HepG2 (cell line): ENCODE measurements around the gene CHST11. TPM values are rescaled to one million over a fixed set of nuclear protein-coding genes. Genes with fewer than 3 reads are reported as not detected.

ENCODE experiments used
- ATAC-seq: fragments of 200-7000 bp; cut with Tn5 transposase; 3 replicates; pipeline ENCODE4 v1.9.1; 2020; ENCODE audit warnings: mild to moderate bottlenecking, moderate library complexity
- BruUV-seq: library from RNA; stranded (reverse); fragments of 400-500 nt; replicated peaks from 2 replicates; lab custom pipeline; 2021; lab: Mats Ljungman, UMichigan
- CTCF ChIA-PET: fragments of 300-600 bp; formaldehyde crosslinking; extraction: SDS; loops from one replicate; lab custom pipeline; 2021; ENCODE audit warnings: low total read pairs, inconsistent platforms, low intra/inter-chr PET ratio; lab: Yijun Ruan, JAX
- POLR2A ChIA-PET: fragments of 350-600 bp; sonication (Branson Sonifier 250); formaldehyde crosslinking; loops from one replicate; lab custom pipeline; 2020; ENCODE audit warnings: antibody characterized with exemption, inconsistent platforms; lab: Yijun Ruan, JAX
- DNase-seq: peaks from one replicate; pipeline ENCODE4 v3.0.0-alpha.2; 2015; ENCODE audit warnings: low spot score
- FAIRE-seq: peaks from 3 replicates; lab custom pipeline; 2011; peaks lifted over from hg19 to GRCh38; lab: Jason Lieb, UNC
- H2AFZ ChIP-seq: one replicate; pipeline ENCODE4 v1.6.1; 2011; ENCODE audit warnings: low read length, inconsistent platforms
- H3K27ac ChIP-seq: fragments of 300-600 bp; 3 replicates; pipeline ENCODE4 v1.8.0; 2011; ENCODE audit warnings: mixed run types, mild to moderate bottlenecking, mixed read lengths, low read length, inconsistent platforms; ENCODE audit not compliant: insufficient read depth; ENCODE audit errors: extremely low read length
- H3K27me3 ChIP-seq, 2 experiments: fragments of 200-600 bp in 1 of 2; 2 replicates in 1 of 2; 3 replicates in 1 of 2; pipeline versions ENCODE4 v1.6.0 to v1.8.0; 2011; ENCODE audit warnings: low read length in 2 of 2, mild to moderate bottlenecking in 2 of 2, moderate library complexity in 2 of 2, inconsistent platforms in 1 of 2; ENCODE audit not compliant: insufficient read depth in 2 of 2, control insufficient read depth in 1 of 2
- H3K36me3 ChIP-seq, 2 experiments: fragments of 200-600 bp in 1 of 2; replicated peaks in 1 of 2; 2 replicates in 1 of 2; 3 replicates in 1 of 2; pipeline versions ENCODE4 v1.5.1 to v1.8.0; 2011; ENCODE audit warnings: low read length in 2 of 2, inconsistent platforms in 1 of 2; ENCODE audit not compliant: insufficient read depth in 2 of 2, control insufficient read depth in 1 of 2
- H3K4me1 ChIP-seq: 2 replicates; pipeline ENCODE4 v1.5.1; 2012; ENCODE audit warnings: low read length, inconsistent platforms; ENCODE audit not compliant: insufficient read depth
- H3K4me2 ChIP-seq: 2 replicates; pipeline ENCODE4 v1.6.0; 2011; ENCODE audit warnings: low read depth, low read length, inconsistent platforms
- H3K4me3 ChIP-seq, 3 experiments: fragments of 200-600 bp in 1 of 3; sonication (generic), shearing (Covaris generic) in 1 of 3; replicated peaks in 1 of 3; 2 replicates each; pipeline ENCODE4 v1.5.1; 2011 to 2016; ENCODE audit warnings: low read length in 3 of 3, inconsistent platforms in 2 of 3, low read depth in 2 of 3, mild to moderate bottlenecking in 2 of 3, control low read depth in 1 of 3, mixed read lengths in 1 of 3; ENCODE audit not compliant: insufficient read depth in 1 of 3
- H3K79me2 ChIP-seq: one replicate; pipeline ENCODE4 v1.6.1; 2011; ENCODE audit warnings: low read length, inconsistent platforms; ENCODE audit not compliant: insufficient read depth
- H3K9ac ChIP-seq: 2 replicates; pipeline ENCODE4 v1.6.0; 2011; ENCODE audit warnings: mild to moderate bottlenecking, low read depth, low read length, inconsistent platforms; ENCODE audit not compliant: insufficient read depth
- H3K9me3 ChIP-seq: 2 replicates; pipeline ENCODE4 v1.5.1; 2012; ENCODE audit warnings: mild to moderate bottlenecking, low read length
- H4K20me1 ChIP-seq: 2 replicates; pipeline ENCODE4 v1.6.0; 2011; ENCODE audit warnings: inconsistent platforms, mild to moderate bottlenecking, low read length, moderate library complexity; ENCODE audit not compliant: insufficient read depth
- BHLHE40 ChIP-seq: IDR thresholded peaks from 2 replicates; pipeline ENCODE4 v1.6.1; 2011; ENCODE audit warnings: low read length, improper control_type of control experiment
- DNMT3B ChIP-seq: conservative IDR thresholded peaks from 2 replicates; pipeline ENCODE4 v1.6.1; 2016; ENCODE audit warnings: missing biosample characterization, control low read depth
- KMT2A ChIP-seq: sonication (generic); formaldehyde crosslinking; IDR thresholded peaks from 2 replicates; pipeline ENCODE4 v1.4.0; 2020; ENCODE audit warnings: missing genetic modification reagents
- REST ChIP-seq, 2 experiments: IDR thresholded peaks; 2 replicates each; pipeline ENCODE4 v1.6.1; 2011 to 2012; ENCODE audit warnings: low read length in 2 of 2, borderline replicate concordance in 1 of 2, low read depth in 1 of 2, mild to moderate bottlenecking in 1 of 2, moderate library complexity in 1 of 2
- ZEB1 ChIP-seq: IDR thresholded peaks from 2 replicates; pipeline ENCODE4 v1.6.1; 2012; ENCODE audit warnings: mild to moderate bottlenecking, low read depth, inconsistent platforms; ENCODE audit not compliant: insufficient replicate concordance
- ZNF512 ChIP-seq: sonication (generic); formaldehyde crosslinking; IDR thresholded peaks from 2 replicates; pipeline ENCODE4 v1.4.0; 2020; ENCODE audit warnings: mild to moderate bottlenecking, missing genetic modification reagents
- ZSCAN30 ChIP-seq: sonication (generic); formaldehyde crosslinking; IDR thresholded peaks from 2 replicates; pipeline ENCODE4 v1.5.0; 2020; ENCODE audit warnings: mild to moderate bottlenecking, missing genetic modification reagents
- WGBS: methylation state at CpG from one replicate; pipeline ENCODE4 v1.1.6; 2017; ENCODE audit warnings: low lambda C conversion rate; 5-methylcytosine and 5-hydroxymethylcytosine counted together
- in situ Hi-C: cut with HindIII; loops from 2 replicates; pipeline ENCODE4 v1.10.0; 2017; ENCODE audit warnings: low pct_unique_long_range_greater_than_20kb; ENCODE audit not compliant: extremely low pct_ligation_motif_present
- intact Hi-C: fragments of 100-400 bp; cut with micrococcal nuclease; formaldehyde crosslinking; loops from one replicate; pipeline ENCODE4 v1.10.0; 2022; ENCODE audit not compliant: unreplicated experiment
- polyA plus RNA-seq, 8 experiments: library from polyadenylated mRNA; depleted of rRNA in 3 of 8; stranded (reverse) in 7 of 8; unstranded in 1 of 8; fragments of >200 nt; fragmentation: Illumina TruSeq in 4 of 8; extraction: Trizol in 4 of 8; gene quantifications; 2 replicates each; pipeline versions ENCODE4 v1.2.1 to v1.2.3, GENCODE V29; 2011 to 2016; ENCODE audit warnings: low read depth in 4 of 8, missing spikeins in 1 of 8, mixed read lengths in 1 of 8; ENCODE audit not compliant: insufficient read depth in 1 of 8
- total RNA-seq, 5 experiments: library from RNA; depleted of rRNA; stranded (reverse); fragments of >200 nt; fragmentation: Illumina TruSeq; extraction: Trizol; gene quantifications; 2 replicates each; pipeline ENCODE4 v1.2.3, GENCODE V29; 2016; ENCODE audit warnings: low read depth in 1 of 5

Gene CHST11
- total and polyA plus RNA-seq, 2 of the 13 experiments (the other 11 are each of a cell fraction or from before 2014, with no cell fraction given), result 0.15 TPM; not detected in 1

- Histone ChIP-seq H4K20me1 (no peaks in the 10 kb centered on the region), H3K79me2 (no peaks in the 10 kb centered on the region), H3K36me3 (no peaks in the 10 kb centered on the region), H3K4me3 (no peak overlapping the region), H3K27ac (no peak overlapping the region), H3K4me2 (no peak overlapping the region), H3K9me3 (no peaks in the 10 kb centered on the region), H3K9ac (no peak overlapping the region), H3K27me3 (peaks cover 0 to 40% of the 10 kb centered on the region in 2 experiments; a peak in 2 of 5 replicates), H3K4me1 (no peaks in the 10 kb centered on the region), H2AFZ (no peak overlapping the region)
- FAIRE-seq (no peak), ATAC-seq (no peak), DNase-seq (no peak)
- TF ChIP-seq DNMT3B (CRISPR knock-in tag), result no peak
- TF ChIP-seq ZSCAN30, result no peak
- TF ChIP-seq REST (IDR thresholded peaks at IDR 0.05; ENCODE audit: borderline replicate concordance in 1 of 2, low read depth in 1 of 2, low read length in 2 of 2), result no peak
- intact Hi-C loops (no loop called here), in situ Hi-C loops (no loop called here)
- BruUV-seq, result no TSS peak
- 31% methylated on average over 4 of the region's 5 CpGs for WGBS
- POLR2A ChIA-PET, result no interaction called here
- CTCF ChIA-PET, result no interaction called here
Measured at GRCh38 chr12:104748790-104749189, 292.0 kb downstream of the CHST11 start.

- Histone ChIP-seq H3K36me3 (no peaks in the 10 kb centered on the region), H3K27ac (no peak overlapping the region), H4K20me1 (no peaks in the 10 kb centered on the region), H3K79me2 (no peaks in the 10 kb centered on the region), H3K4me2 (no peak overlapping the region), H3K9me3 (no peaks in the 10 kb centered on the region), H3K27me3 (peaks cover 2 to 48% of the 10 kb centered on the region in 2 experiments; a peak in 3 of 5 replicates), H3K9ac (no peak overlapping the region), H2AFZ (no peak overlapping the region), H3K4me3 (no peak overlapping the region), H3K4me1 (no peaks in the 10 kb centered on the region)
- BruUV-seq, result no TSS peak
- 24% methylated on average over 4 of the region's 4 CpGs for WGBS
- ChIA-PET CTCF (no interaction called here), POLR2A (no interaction called here)
- TF ChIP-seq BHLHE40 (no peak), KMT2A (CRISPR knock-in tag) (no peak), ZNF512 (CRISPR knock-in tag) (no peak), ZEB1 (no peak)
- DNase-seq (no peak), FAIRE-seq (no peak), ATAC-seq (no peak)
- in situ Hi-C loops, result no loop called here
- intact Hi-C loops, result no loop called here
Measured at GRCh38 chr12:104749545-104749944, 292.8 kb downstream of the CHST11 start.
